H1 (cell line): ENCODE data around the gene CAPN15. TPM values are rescaled to one million over a fixed set of nuclear protein-coding genes. Genes with fewer than 3 reads are reported as not detected.

ENCODE experiments used
- CTCF ChIA-PET: fragments of 300-600 bp; sonication (Branson Sonifier 250); formaldehyde crosslinking; loops from one replicate; lab custom pipeline; 2021; ENCODE audit not compliant: partially characterized antibody; lab: Charles Lee
- POLR2A ChIA-PET: fragments of 300-600 bp; sonication (Branson Sonifier 250); formaldehyde crosslinking; loops from one replicate; lab custom pipeline; 2021; ENCODE audit warnings: inconsistent platforms; ENCODE audit not compliant: partially characterized antibody; lab: Charles Lee
- DNase-seq, 2 experiments: peaks; one replicate each; pipeline versions ENCODE4 v3.0.0 to v3.0.0-alpha.2; 2010 to 2022; ENCODE audit warnings: low spot score in 2 of 2, low read depth in 1 of 2, mixed read lengths in 1 of 2
- FAIRE-seq: peaks from 2 replicates; lab custom pipeline; 2011; peaks lifted over from hg19 to GRCh38; lab: Jason Lieb, UNC
- H2AFZ ChIP-seq: 2 replicates; pipeline ENCODE4 v1.8.1; 2012; ENCODE audit warnings: low read length, inconsistent platforms
- H2AK5ac ChIP-seq: 2 replicates; pipeline ENCODE4 v1.6.1; 2013; ENCODE audit warnings: low read depth, low read length
- H2BK120ac ChIP-seq: replicated peaks from 2 replicates; pipeline ENCODE3; 2013; ENCODE audit warnings: low read depth, low read length, inconsistent platforms
- H2BK12ac ChIP-seq: 2 replicates; pipeline ENCODE4 v1.6.1; 2013; ENCODE audit warnings: low read depth, low read length
- H2BK15ac ChIP-seq: 2 replicates; pipeline ENCODE4 v1.6.1; 2013; ENCODE audit warnings: low read length
- H2BK20ac ChIP-seq: 2 replicates; pipeline ENCODE4 v1.6.1; 2013; ENCODE audit warnings: low read length
- H2BK5ac ChIP-seq: 2 replicates; pipeline ENCODE4 v1.6.1; 2013; ENCODE audit warnings: low read depth, low read length
- H3K14ac ChIP-seq: 2 replicates; pipeline ENCODE4 v1.6.1; 2013; ENCODE audit warnings: inconsistent platforms; ENCODE audit not compliant: insufficient read length
- H3K18ac ChIP-seq: 2 replicates; pipeline ENCODE4 v1.6.1; 2013; ENCODE audit warnings: low read length; ENCODE audit errors: extremely low read depth
- H3K23ac ChIP-seq: 2 replicates; pipeline ENCODE4 v1.6.1; 2013; ENCODE audit warnings: inconsistent platforms; ENCODE audit not compliant: insufficient read length
- H3K23me2 ChIP-seq: 2 replicates; pipeline ENCODE4 v1.6.1; 2013; ENCODE audit warnings: low read depth, low read length
- H3K27ac ChIP-seq: 2 replicates; pipeline ENCODE4 v1.6.1; 2011; ENCODE audit warnings: low read depth, low read length, inconsistent platforms
- H3K27me3 ChIP-seq, 4 experiments: replicated peaks in 1 of 4; 1 replicate in 1 of 4; 2 replicates in 3 of 4; pipeline versions ENCODE4 v1.6.1 to v1.8.1; 2011 to 2013; ENCODE audit warnings: low read length in 3 of 4, mild to moderate bottlenecking in 3 of 4, inconsistent platforms in 2 of 4, mixed read lengths in 2 of 4, moderate library complexity in 1 of 4; ENCODE audit not compliant: control insufficient read depth in 3 of 4, insufficient read depth in 3 of 4; ENCODE audit errors: extremely low read depth in 1 of 4
- H3K36me3 ChIP-seq, 4 experiments: 2 replicates each; pipeline versions ENCODE4 v1.6.1 to v1.8.1; 2011 to 2013; ENCODE audit warnings: mild to moderate bottlenecking in 4 of 4, low read length in 3 of 4, moderate library complexity in 2 of 4, control low read depth in 1 of 4, inconsistent platforms in 1 of 4; ENCODE audit not compliant: insufficient read depth in 4 of 4, control insufficient read depth in 2 of 4
- H3K4ac ChIP-seq: replicated peaks from 2 replicates; pipeline ENCODE3; 2013; ENCODE audit warnings: low read length, low read depth, mixed read lengths, inconsistent platforms; ENCODE audit not compliant: insufficient read length
- H3K4me1 ChIP-seq, 4 experiments: replicated peaks in 1 of 4; 1 replicate in 1 of 4; 2 replicates in 3 of 4; pipeline versions ENCODE4 v1.6.1 to v1.8.1; 2011 to 2013; ENCODE audit warnings: low read length in 3 of 4, inconsistent platforms in 2 of 4, mixed read lengths in 1 of 4; ENCODE audit not compliant: insufficient read depth in 4 of 4, control insufficient read depth in 3 of 4
- H3K4me2 ChIP-seq, 2 experiments: 2 replicates each; pipeline versions ENCODE4 v1.6.1 to v1.8.1; 2011 to 2013; ENCODE audit warnings: low read depth in 2 of 2, low read length in 2 of 2, control low read depth in 1 of 2, inconsistent platforms in 1 of 2, mild to moderate bottlenecking in 1 of 2; ENCODE audit not compliant: insufficient read depth in 1 of 2
- H3K4me3 ChIP-seq, 4 experiments: fragments of 200-600, 300-600 bp in 1 of 4; sonication (generic), shearing (Covaris generic), sonication (Bioruptor Twin) in 1 of 4; 2 replicates each; pipeline versions ENCODE4 v1.5.1 to v1.8.1; 2011 to 2016; ENCODE audit warnings: low read length in 4 of 4, low read depth in 3 of 4, control low read depth in 2 of 4, inconsistent platforms in 2 of 4, mild to moderate bottlenecking in 2 of 4, mixed read lengths in 1 of 4, moderate library complexity in 1 of 4; ENCODE audit not compliant: insufficient read depth in 2 of 4; ENCODE audit errors: extremely low read depth in 1 of 4
- H3K56ac ChIP-seq: replicated peaks from 2 replicates; pipeline ENCODE3; 2013; ENCODE audit warnings: low read depth, mild to moderate bottlenecking, mixed read lengths, low read length, inconsistent platforms; ENCODE audit not compliant: insufficient read length
- H3K79me1 ChIP-seq: 2 replicates; pipeline ENCODE4 v1.6.1; 2013; ENCODE audit warnings: low read depth, low read length, control low read depth
- H3K79me2 ChIP-seq, 2 experiments: 2 replicates each; pipeline versions ENCODE4 v1.6.1 to v1.8.1; 2012 to 2013; ENCODE audit warnings: low read length in 2 of 2, mild to moderate bottlenecking in 2 of 2, inconsistent platforms in 1 of 2; ENCODE audit not compliant: insufficient read depth in 2 of 2, control insufficient read depth in 1 of 2
- H3K9ac ChIP-seq, 4 experiments: replicated peaks in 1 of 4; 1 replicate in 1 of 4; 2 replicates in 3 of 4; pipeline versions ENCODE4 v1.6.1 to v1.8.1; 2011 to 2013; ENCODE audit warnings: low read depth in 3 of 4, low read length in 3 of 4, control low read depth in 2 of 4, mild to moderate bottlenecking in 2 of 4, moderate library complexity in 2 of 4, inconsistent platforms in 1 of 4; ENCODE audit errors: extremely low read depth in 1 of 4
- H3K9me3 ChIP-seq, 2 experiments: 2 replicates each; pipeline versions ENCODE4 v1.6.1 to v1.8.1; 2012 to 2013; ENCODE audit warnings: mild to moderate bottlenecking in 2 of 2, moderate library complexity in 2 of 2, control low read depth in 1 of 2, inconsistent platforms in 1 of 2, low read depth in 1 of 2, low read length in 1 of 2, mixed read lengths in 1 of 2; ENCODE audit not compliant: insufficient read depth in 2 of 2
- H4K20me1 ChIP-seq, 2 experiments: replicated peaks in 1 of 2; 2 replicates each; pipeline versions ENCODE3 to v1.8.1; 2011 to 2013; ENCODE audit warnings: inconsistent platforms in 2 of 2, low read length in 2 of 2, mild to moderate bottlenecking in 1 of 2; ENCODE audit not compliant: insufficient read depth in 2 of 2, control insufficient read depth in 1 of 2
- H4K5ac ChIP-seq: 2 replicates; pipeline ENCODE4 v1.6.1; 2013; ENCODE audit warnings: low read length, low read depth, mixed read lengths, inconsistent platforms; ENCODE audit not compliant: insufficient read length
- H4K8ac ChIP-seq: 2 replicates; pipeline ENCODE4 v1.8.0; 2013; ENCODE audit warnings: mild to moderate bottlenecking, moderate library complexity, low read length, inconsistent platforms; ENCODE audit not compliant: insufficient read depth; ENCODE audit errors: extremely low read depth
- H4K91ac ChIP-seq: replicated peaks from 2 replicates; pipeline ENCODE3; 2013; ENCODE audit warnings: low read length, mixed read lengths, inconsistent platforms; ENCODE audit not compliant: insufficient read length
- BACH1 ChIP-seq: IDR thresholded peaks from 2 replicates; pipeline ENCODE4 v1.6.1; 2012; ENCODE audit warnings: low read length, improper control_type of control experiment
- SIX5 ChIP-seq: IDR thresholded peaks from 2 replicates; pipeline ENCODE4 v1.6.1; 2011; ENCODE audit warnings: mild to moderate bottlenecking, low read depth, low read length
- TAF1 ChIP-seq: IDR thresholded peaks from 2 replicates; pipeline ENCODE4 v1.6.1; 2011; ENCODE audit warnings: mild to moderate bottlenecking, low read depth, low read length
- WGBS, 2 experiments: shearing (Covaris generic) in 1 of 2; methylation state at CpG; one replicate each; pipeline versions ENCODE4 v1.1.6 to v1.1.7; 2013 to 2015; ENCODE audit warnings: low lambda C conversion rate in 2 of 2, mixed read lengths in 2 of 2, inconsistent platforms in 1 of 2, low coverage in 1 of 2, missing lambda C conversion rate in 1 of 2; ENCODE audit not compliant: insufficient replicate concordance in 2 of 2, insufficient coverage in 1 of 2, insufficient read length in 1 of 2; ENCODE audit errors: extremely low coverage in 1 of 2, missing lambda C conversion rate in 1 of 2; 5-methylcytosine and 5-hydroxymethylcytosine counted together
- polyA plus RNA-seq, 7 experiments: library from polyadenylated mRNA; depleted of rRNA in 3 of 7; stranded (reverse) in 5 of 7; unstranded in 2 of 7; fragments of >200 nt in 5 of 7; fragments of 200-250 nt in 2 of 7; gene quantifications; 1 replicate in 5 of 7; 2 replicates in 1 of 7; 4 replicates in 1 of 7; pipeline versions ENCODE4 v1.2.1 to v1.2.3, GENCODE V29; 2011 to 2013; ENCODE audit warnings: missing spikeins in 2 of 7, mixed read lengths in 2 of 7
- total RNA-seq: library from RNA; stranded (reverse); fragmentation: NEBNext Ultra II Directional; extraction: Animal tissue kit (Norgen Biotek cat#: 25700); gene quantifications from 2 replicates; pipeline ENCODE4 v1.2.1, GENCODE V29; 2021

CAPN15 gene
- total and polyA plus RNA-seq, 2 of the 8 experiments (the other 6 are each of a cell fraction or from before 2014, with no cell fraction given): 38.9 to 76.9 TPM

- Histone ChIP-seq H4K5ac (no peak overlapping the region), H4K91ac (no peak overlapping the region), H2BK15ac (no peak overlapping the region), H2AK5ac (no peak overlapping the region), H3K79me2 (peaks cover 0 to 5% of the 10 kb centered on the region in 2 experiments; a peak in 1 of 4 replicates), H3K9ac (no peak overlapping the region; a peak in 1 of 7 replicates), H4K20me1 (peaks cover 2 to 20% of the 10 kb centered on the region in 2 experiments), H3K4me3 (peak overlapping the region in 2 of 4 experiments; percentile 18 to 44; a peak in 2 of 8 replicates), H3K14ac (no peak overlapping the region), H3K36me3 (peaks cover 0 to 2% (median 0%) of the 10 kb centered on the region in 4 experiments; a peak in 1 of 8 replicates), H3K4ac (no peak overlapping the region), H3K27me3 (peaks cover 0 to 26% (median 19%) of the 10 kb centered on the region in 4 experiments; a peak in 5 of 7 replicates), H3K27ac (no peak overlapping the region), H3K18ac (peak overlapping the region; percentile 24), H2BK12ac (peak overlapping the region; percentile 92; the same call in 1 of the 2 replicates), H3K56ac (no peak overlapping the region), H3K23me2 (peaks cover 3% of the 10 kb centered on the region; the same call in 1 of the 2 replicates), H3K23ac (no peak overlapping the region), H2BK5ac (peak overlapping the region; percentile 66; the same call in 1 of the 2 replicates), H2BK120ac (no peak overlapping the region), H2AFZ (no peak overlapping the region), H3K79me1 (no peaks in the 10 kb centered on the region), H3K4me2 (peak overlapping the region; percentile 35 to 74; a peak in 3 of 4 replicates), H3K4me1 (peaks cover 0 to 28% (median 20%) of the 10 kb centered on the region in 4 experiments; a peak in 6 of 7 replicates), H4K8ac (peak overlapping the region; percentile 9; the same call in 1 of the 2 replicates), H2BK20ac (no peak overlapping the region), H3K9me3 (no peaks in the 10 kb centered on the region)
- ChIA-PET CTCF (interaction anchor here (0.7 to 5.4 kb wide), 13 partner anchors 9 to 95 kb away, joined by 3 to 35 read pairs (median 6); partner anchors contain the start of genes NHLRC4 and WDR90), POLR2A (interaction anchor here (0.9 to 7.9 kb wide), 10 partner anchors 10 to 92 kb away, joined by 3 to 58 read pairs (median 5); partner anchors contain the start of genes CAPN15, METTL26, NHLRC4 and PIGQ)
- 28% methylated on average over 16 of the region's 16 CpGs; no CpG with 5 or more reads in 1 of the 2 experiments for WGBS, 2 experiments
- TF ChIP-seq TAF1 (no peak), BACH1 (no peak), SIX5 (no peak)
- DNase-seq: no peak
- FAIRE-seq: no peak
Measured at GRCh38 chr16:583470-583814, 55.9 kb downstream of the CAPN15 start.
